T-helper 17 cell (primary cell): ENCODE measurements around the gene PRR14L. TPM values are rescaled to one million over a fixed set of nuclear protein-coding genes. Genes with fewer than 3 reads are reported as not detected.
A peak's percentile ranks its signal among the peaks of the same experiment; 100 is the strongest.

ENCODE experiments used
- ATAC-seq: fragments of 150-1000 bp; cut with Tn5 transposase; 2 replicates; pipeline ENCODE4 v1.10.0; 2021; ENCODE audit warnings: mild to moderate bottlenecking, moderate library complexity
- DNase-seq, 3 donors: peaks; one replicate each; pipeline versions ENCODE4 v3.0.0 to v3.0.0-alpha.2; 2020 to 2021
- H3K9me3 ChIP-seq: one replicate; pipeline ENCODE4 v1.7.0; 2013; ENCODE audit warnings: low read length, mild to moderate bottlenecking; ENCODE audit not compliant: control insufficient read depth, poor library complexity, severe bottlenecking
- H3K27ac Mint-ChIP-seq: one replicate; pipeline ENCODE4 v1.8.0; 2022; ENCODE audit warnings: mild to moderate bottlenecking, moderate library complexity, mixed read lengths
- H3K27me3 Mint-ChIP-seq: one replicate; pipeline ENCODE4 v1.8.0; 2022; ENCODE audit warnings: mixed read lengths
- H3K36me3 Mint-ChIP-seq: one replicate; pipeline ENCODE4 v1.8.0; 2022; ENCODE audit warnings: low read depth, mixed read lengths
- H3K4me1 Mint-ChIP-seq: one replicate; pipeline ENCODE4 v1.8.0; 2022; ENCODE audit warnings: mild to moderate bottlenecking, mixed read lengths
- H3K4me3 Mint-ChIP-seq: one replicate; pipeline ENCODE4 v1.8.0; 2022; ENCODE audit warnings: mild to moderate bottlenecking, moderate library complexity, mixed read lengths
- total RNA-seq, 4 donors: library from RNA in 2 of 4; stranded (reverse) in 2 of 4; gene quantifications; one replicate each; pipeline ENCODE4 v1.2.3 and lab custom pipeline; 2022 to 2026

PRR14L gene
- total RNA-seq, 2 donors from 2014 or later: 36.2 to 38.2 TPM

DNA sequence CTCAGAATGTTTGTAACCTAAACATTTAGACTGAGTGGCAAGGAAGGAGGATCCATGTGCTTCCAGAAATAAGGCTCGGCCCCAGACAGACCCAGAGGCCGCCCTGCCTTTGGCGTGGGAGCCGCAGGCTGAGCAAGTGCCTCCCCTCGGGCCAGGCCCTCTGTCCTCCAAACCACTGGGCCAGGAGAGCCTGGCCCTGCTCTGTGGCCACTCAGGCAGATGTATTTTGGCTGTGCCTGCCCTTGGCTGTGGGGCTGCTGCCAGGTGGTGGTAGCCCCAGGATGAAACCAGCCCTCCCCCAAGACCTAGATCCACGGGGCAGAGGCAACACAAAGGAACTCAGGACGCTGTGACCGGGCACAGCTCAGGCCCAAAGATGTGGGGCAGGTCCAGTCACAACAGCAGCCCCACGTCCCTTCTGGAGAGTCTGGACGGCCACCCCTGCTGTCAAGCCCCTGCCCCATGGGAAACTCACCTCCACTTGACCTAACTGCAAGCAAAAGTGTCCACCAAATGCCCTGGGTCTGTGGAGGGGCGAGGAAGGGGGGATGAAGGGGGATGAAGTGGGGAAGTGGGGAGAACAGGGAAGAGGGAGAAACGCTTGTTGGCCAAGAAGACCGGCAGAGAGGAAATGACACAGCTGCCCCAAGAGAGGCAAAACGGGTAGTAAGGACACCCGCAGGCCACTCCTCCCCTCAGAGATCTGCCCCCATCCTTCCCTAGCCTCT is 111.9 kb downstream of the PRR14L start:
- no peaks in the 10 kb centered on the region for H3K36me3 Mint-ChIP-seq
- peak overlapping the region; percentile 9 for H3K4me3 Mint-ChIP-seq
- DNase-seq (no peak), ATAC-seq (peak; percentile 28)
- H3K4me1 Mint-ChIP-seq: peaks cover 29% of the 10 kb centered on the region
- H3K27me3 Mint-ChIP-seq: no peaks in the 10 kb centered on the region
- H3K27ac Mint-ChIP-seq: peak overlapping the region; percentile 86
- H3K9me3 ChIP-seq: no peaks in the 10 kb centered on the region

DNA sequence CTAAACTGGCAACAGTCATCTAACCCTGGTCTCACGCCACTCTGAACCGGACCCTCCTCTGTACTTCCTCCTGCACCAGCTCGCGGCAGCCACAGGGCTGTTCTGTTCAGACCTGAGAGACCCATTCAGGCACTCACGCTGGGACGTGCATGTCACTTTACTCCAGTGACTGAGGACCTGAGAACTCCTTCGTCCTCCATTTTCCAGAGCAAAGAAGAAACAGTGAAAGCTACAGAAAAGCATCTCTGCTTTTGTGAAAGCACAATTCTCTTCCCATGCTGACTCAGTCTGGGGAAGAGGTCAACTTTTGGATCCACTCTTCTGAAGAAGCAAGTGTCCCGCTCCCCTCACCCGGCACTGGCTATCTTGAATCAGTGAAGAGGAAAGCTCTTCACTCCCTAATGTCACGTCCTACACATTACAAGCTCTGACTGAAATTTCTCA is 112.5 kb downstream of the PRR14L start:
- no peaks in the 10 kb centered on the region for H3K36me3 Mint-ChIP-seq
- ATAC-seq: no peak
- H3K27ac Mint-ChIP-seq: peak overlapping the region; percentile 86
- H3K4me3 Mint-ChIP-seq: no peak overlapping the region
- no peaks in the 10 kb centered on the region for H3K9me3 ChIP-seq
- H3K4me1 Mint-ChIP-seq: peaks cover 29% of the 10 kb centered on the region
- DNase-seq: no peak
- no peaks in the 10 kb centered on the region for H3K27me3 Mint-ChIP-seq

DNA sequence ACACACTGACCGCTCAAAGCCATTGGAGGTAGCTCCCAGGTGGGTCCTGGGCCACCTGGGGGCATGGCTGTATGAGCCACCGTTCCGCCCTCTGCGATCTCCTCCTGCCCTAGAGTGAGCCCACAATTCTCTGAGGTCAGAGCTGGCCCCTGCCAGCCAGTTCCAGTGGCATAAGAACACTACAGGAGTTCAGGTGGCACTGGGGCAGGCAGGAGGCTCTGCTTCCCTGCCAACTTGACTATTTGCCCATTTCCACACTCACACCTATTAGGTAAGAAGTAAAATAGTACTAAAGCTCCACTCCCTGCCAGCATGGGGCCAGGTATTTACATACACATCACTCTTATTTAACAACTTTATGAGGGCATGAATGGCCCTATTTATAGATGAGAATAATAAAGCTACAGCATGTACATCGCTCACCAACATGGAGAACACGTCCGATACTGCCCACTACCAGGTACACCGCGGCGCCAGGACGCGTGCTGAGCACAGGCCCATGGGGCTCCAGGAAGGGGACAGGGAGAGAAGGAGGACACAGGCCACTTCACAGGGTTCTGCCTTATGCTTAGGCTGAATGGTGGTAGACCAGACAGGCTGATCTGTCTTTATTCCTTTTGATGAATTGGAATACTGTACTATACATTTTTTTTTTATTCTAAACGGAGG is 114.2 kb downstream of the PRR14L start:
- Mint-ChIP-seq H3K4me1 (peaks cover 29% of the 10 kb centered on the region), H3K36me3 (no peaks in the 10 kb centered on the region), H3K27ac (no peak overlapping the region), H3K27me3 (no peaks in the 10 kb centered on the region), H3K4me3 (no peak overlapping the region)
- H3K9me3 ChIP-seq: no peaks in the 10 kb centered on the region
- ATAC-seq (no peak), DNase-seq (no peak)

DNA sequence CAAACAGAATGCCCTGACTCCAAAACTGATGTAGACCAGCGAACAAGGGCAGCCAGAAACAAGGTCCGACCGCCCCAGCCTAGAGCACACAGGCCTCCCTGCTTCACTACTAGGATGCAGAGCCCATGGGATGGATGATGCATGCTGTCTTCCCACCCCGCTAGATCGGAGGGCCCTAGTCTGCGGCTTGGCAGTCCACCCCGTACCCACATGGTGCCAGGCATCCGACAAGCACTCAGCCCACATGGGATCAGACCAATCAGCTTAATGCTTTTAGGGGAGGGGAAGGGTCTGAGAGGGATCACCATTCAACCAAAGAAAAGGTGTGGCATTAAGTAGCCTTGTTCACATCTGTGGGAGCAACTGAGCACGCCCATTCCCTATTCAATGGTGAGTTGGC is 118.5 kb downstream of the PRR14L start:
- Mint-ChIP-seq H3K4me3 (peak overlapping the region; percentile 87), H3K4me1 (peaks cover 33% of the 10 kb centered on the region), H3K27me3 (no peaks in the 10 kb centered on the region), H3K36me3 (no peaks in the 10 kb centered on the region), H3K27ac (peak overlapping the region; percentile 63)
- no peaks in the 10 kb centered on the region for H3K9me3 ChIP-seq
- ATAC-seq (no peak), DNase-seq (no peak)

Other genes with a start within 250 kb of the PRR14L start
- gene PISD, start 87.9 kb downstream of the PRR14L start, total RNA-seq: 10 to 100 TPM; 37.6 to 38.3 TPM
- 10 to 100 TPM; 37.6 to 44.0 TPM for gene DEPDC5, start 3.9 kb upstream of the PRR14L start, total RNA-seq
- gene YWHAH, start 194.4 kb upstream of the PRR14L start, total RNA-seq: 100 to 1,000 TPM in 1 of 2 donors, 10 to 100 TPM in 1; 84.2 to 114 TPM